ENCODE results near the gene CNOT6. TPM values are rescaled to one million over a fixed set of nuclear protein-coding genes. Genes with fewer than 3 reads are reported as not detected.

The CNOT6 gene
- total RNA-seq, 1 experiment from 2014 or later, result 59.1 TPM

- intact Hi-C loops (cut with micrococcal nuclease), result loop anchor here (5.0 kb wide), 2 partner anchors 408 to 483 kb away; no protein-coding TSS in a partner anchor
- ChIA-PET RAD21 (ENCODE audit: low non-redundant PET in 1 of 2, low total read pairs in 2 of 2, uncharacterized antibody in 2 of 2, unreplicated experiment in 2 of 2) (no interaction called here), POLR2A (no interaction called here), CTCF (no interaction called here)
- TF ChIP-seq EZH2 (IDR thresholded peaks at IDR 0.05), result no peak
- no peak for TF ChIP-seq YY1 (IDR thresholded peaks at IDR 0.05; ENCODE audit: extremely low read depth, insufficient replicate concordance, low read depth, low read length)
- no peak for TF ChIP-seq SRF (IDR thresholded peaks at IDR 0.05; ENCODE audit: low read depth)
- TF ChIP-seq CEBPB (IDR thresholded peaks at IDR 0.05; ENCODE audit: low read depth), result no peak
- TF ChIP-seq ELF1 (IDR thresholded peaks at IDR 0.05; ENCODE audit: borderline replicate concordance, low read depth), result no peak
- TF ChIP-seq EGR1 (IDR thresholded peaks at IDR 0.05; ENCODE audit: low read depth), result no peak
- no peak for TF ChIP-seq SIN3A (IDR thresholded peaks at IDR 0.05; ENCODE audit: low read depth)
- no peak for TF ChIP-seq ZBTB33 (IDR thresholded peaks at IDR 0.05; ENCODE audit: extremely low read depth, insufficient replicate concordance, low read length)
- no peak for TF ChIP-seq TCF7L2 (IDR thresholded peaks at IDR 0.05; ENCODE audit: borderline replicate concordance, extremely low read depth, insufficient read depth, insufficient read length)
- no peak for TF ChIP-seq REST (IDR thresholded peaks at IDR 0.05; ENCODE audit: low read depth)
- H3K9me2 ChIP-seq (ENCODE audit: insufficient read depth), result no peaks in the 10 kb centered on the region
- H3K36me3 ChIP-seq (ENCODE audit: control insufficient read depth in 1 of 2, insufficient read depth in 2 of 2, low read length in 2 of 2), result no peaks in the 10 kb centered on the region
- no peaks in the 10 kb centered on the region for H3K27me3 ChIP-seq (ENCODE audit: insufficient read depth, low read length)
- H3K4me1 ChIP-seq (ENCODE audit: control insufficient read depth in 1 of 2, insufficient read depth in 2 of 2, low read length in 2 of 2), result 0 out of 4 replicates have a peak, but pooled peaks cover 0 to 3% of the 10 kb centered on the region in 2 experiments
- H3K4me2 ChIP-seq (ENCODE audit: low read length), result no peak overlapping the region
- no peak overlapping the region for H2AFZ ChIP-seq (ENCODE audit: low read depth, low read length, poor library complexity, severe bottlenecking)
- H3K79me2 ChIP-seq (ENCODE audit: insufficient read depth, low read length), result no peaks in the 10 kb centered on the region
- H4K20me1 ChIP-seq (ENCODE audit: insufficient read depth), result no peaks in the 10 kb centered on the region
- no peak for DNase-seq (ENCODE audit: low read depth, low spot score)
- no peak overlapping the region for H3K27ac ChIP-seq (ENCODE audit: low read depth, low read length)
- no peaks in the 10 kb centered on the region for H3K9me3 ChIP-seq (ENCODE audit: control insufficient read depth in 1 of 2, insufficient read depth in 1 of 2, low read depth in 1 of 2, low read length in 2 of 2)
- BruUV-seq (replicated peaks), result no TSS peak
- no peak overlapping the region for H3K9ac ChIP-seq (ENCODE audit: low read length)
- no peak for ATAC-seq
- no peak overlapping the region for H3K4me3 ChIP-seq (replicated peaks in 1 of 2; ENCODE audit: low read depth in 1 of 2, low read length in 2 of 2)
Observed at GRCh38 chr5:180609817-180610550, 115.8 kb downstream of the CNOT6 start.

Data from HCT116 (cell line).